Measurements from ENCODE around the gene ANAPC7. TPM values are rescaled to one million over a fixed set of nuclear protein-coding genes. Genes with fewer than 3 reads are reported as not detected.

The ANAPC7 gene
- total and polyA plus RNA-seq, 2 of the 13 experiments (the other 11 are each of a cell fraction or from before 2014, with no cell fraction given), result 40.0 to 69.1 TPM

GRCh38 chr12:110403146-110403975, at the start of gene ANAPC7 (continued):
- TF ChIP-seq GPBP1L1 (CRISPR knock-in tag; IDR thresholded peaks at IDR 0.05) (no peak), ZSCAN20 (CRISPR knock-in tag; IDR thresholded peaks at IDR 0.05; ENCODE audit: borderline replicate concordance) (0 out of 2 replicates have a peak, but pooled peaks have one; percentile 20), TRAFD1 (CRISPR knock-in tag; IDR thresholded peaks at IDR 0.05; ENCODE audit: borderline replicate concordance) (0 out of 2 replicates have a peak, but pooled peaks have one; percentile 10), ZNF530 (CRISPR knock-in tag; IDR thresholded peaks at IDR 0.05; ENCODE audit: low read depth) (no peak), TFDP1 (CRISPR knock-in tag; IDR thresholded peaks at IDR 0.05; ENCODE audit: borderline replicate concordance) (peak; percentile 89), ATF7-NPFF (CRISPR knock-in tag; IDR thresholded peaks at IDR 0.05; ENCODE audit: low read depth) (peak; percentile 40; the same call in 1 of the 2 replicates), ZNF687 (CRISPR knock-in tag; IDR thresholded peaks at IDR 0.05) (peak; percentile 96), ZNF615 (CRISPR knock-in tag; IDR thresholded peaks at IDR 0.05; ENCODE audit: borderline replicate concordance) (no peak), EP300 (IDR thresholded peaks at IDR 0.05; ENCODE audit: low read depth in 2 of 2, low read length in 2 of 2) (no peak), EP300 (CRISPR knock-in tag; IDR thresholded peaks at IDR 0.05; ENCODE audit: borderline replicate concordance) (0 out of 2 replicates have a peak, but pooled peaks have one; percentile 25), RBM22 (optimal IDR thresholded peaks at IDR 0.05; ENCODE audit: low read length) (no peak), ZNF329 (CRISPR knock-in tag; IDR thresholded peaks at IDR 0.05; ENCODE audit: low read depth) (0 out of 2 replicates have a peak, but pooled peaks have one; percentile 58), SNAI1 (CRISPR knock-in tag; IDR thresholded peaks at IDR 0.05; ENCODE audit: borderline replicate concordance) (peak; percentile 79; the same call in 1 of the 2 replicates), TBP (CRISPR knock-in tag; IDR thresholded peaks at IDR 0.05) (no peak), DR1 (CRISPR knock-in tag; IDR thresholded peaks at IDR 0.05) (no peak), ZNF33A (CRISPR knock-in tag; IDR thresholded peaks at IDR 0.05; ENCODE audit: borderline replicate concordance) (peak; percentile 84; the same call in 1 of the 2 replicates), ZBTB3 (CRISPR knock-in tag; IDR thresholded peaks at IDR 0.05; ENCODE audit: borderline replicate concordance, low read depth) (no peak; the same call in 1 of the 2 replicates)

Data from HepG2 (cell line).